Motor neuron (in vitro differentiated cells): Measurements from ENCODE around the gene GCSH. TPM values are rescaled to one million over a fixed set of nuclear protein-coding genes. Genes with fewer than 3 reads are reported as not detected.

Source experiments
- ATAC-seq, 8 experiments: fragments of 200-7000 bp; cut with Tn5 transposase; replicated peaks in 6 of 8; 2 replicates each; pipeline ENCODE4 v1.8.0; 2021; ENCODE audit warnings: mild to moderate bottlenecking in 8 of 8, moderate library complexity in 8 of 8
- H3K27ac ChIP-seq, 2 donors: fragments of 250-450 bp; sonication (Bioruptor Pico); 2 replicates each; pipeline ENCODE4 v1.9.0; 2021; ENCODE audit warnings: antibody characterized with exemption in 2 of 2, mild to moderate bottlenecking in 2 of 2, moderate library complexity in 1 of 2
- H3K4me1 ChIP-seq, 2 donors: fragments of 250-450 bp; sonication (Bioruptor Pico); replicated peaks in 1 of 2; 2 replicates each; pipeline ENCODE4 v1.6.1; 2021; ENCODE audit warnings: antibody characterized with exemption in 2 of 2, mild to moderate bottlenecking in 2 of 2, moderate library complexity in 1 of 2
- H3K4me3 ChIP-seq, 5 donors: fragments of 250-450 bp; sonication (Bioruptor Pico); 2 replicates each; pipeline ENCODE4 v1.9.0; 2021; ENCODE audit warnings: antibody characterized with exemption in 5 of 5, mild to moderate bottlenecking in 5 of 5, moderate library complexity in 4 of 5
- WGBS, 10 experiments: fragments of 450-650 bp; shearing (Covaris generic); methylation state at CpG; one replicate each; pipeline ENCODE4 v1.0.0; 2022; 5-methylcytosine and 5-hydroxymethylcytosine counted together
- in situ Hi-C, 9 experiments: fragments of 400-800 bp; cut with MboI; loops; one replicate each; pipeline ENCODE4 v1.15.0; 2021; ENCODE audit warnings: low sequenced_read_pairs in 9 of 9, low pct_unique_long_range_greater_than_20kb in 2 of 9; ENCODE audit not compliant: unreplicated experiment in 9 of 9
- total RNA-seq, 8 experiments: library from RNA; unstranded; fragments of 300-600 nt; gene quantifications; 2 replicates each; pipeline versions ENCODE4 v1.2.3 to v1.2.4, GENCODE V29; 2022

The GCSH gene
- total RNA-seq, 8 experiments from 2014 or later: 43.1 to 177 (median 50.1) TPM

- 63 to 100% (median 81%) methylated on average over 1 to 9 of the region's 10 CpGs; no CpG with 5 or more reads in 1 of the 10 experiments for WGBS, 10 experiments
- no peak for ATAC-seq
- peaks cover 0 to 7% of the 10 kb centered on the region in 2 donors for H3K4me1 ChIP-seq
- no peak overlapping the region for H3K27ac ChIP-seq
- H3K4me3 ChIP-seq: no peak overlapping the region
- in situ Hi-C loops: no loop called here
Measured at GRCh38 chr16:81061871-81062608, 34.2 kb downstream of the GCSH start.

- no peak overlapping the region for H3K27ac ChIP-seq
- peaks cover 0 to under 1% of the 10 kb centered on the region in 2 donors for H3K4me1 ChIP-seq
- WGBS, 10 experiments: 80 to 100% (median 84%) methylated on average over 1 to 10 of the region's 10 CpGs; no CpG with 5 or more reads in 4 of the 10 experiments
- no peak overlapping the region for H3K4me3 ChIP-seq
- no peak for ATAC-seq
- in situ Hi-C loops: no loop called here
Measured at GRCh38 chr16:81061307-81061640, 34.9 kb downstream of the GCSH start.

GRCh38 chr16:81060576-81061306, 35.5 kb downstream of the GCSH start:
- no peak overlapping the region for H3K27ac ChIP-seq
- in situ Hi-C loops: no loop called here
- H3K4me3 ChIP-seq: no peak overlapping the region
- H3K4me1 ChIP-seq: no peaks in the 10 kb centered on the region
- 39 to 100% (median 76%) methylated on average over 1 to 6 of the region's 14 CpGs; no CpG with 5 or more reads in 4 of the 10 experiments for WGBS, 10 experiments
- ATAC-seq: peak in 2 of 8 experiments; percentile 23 to 33

GRCh38 chr16:81053761-81054160, 42.4 kb downstream of the GCSH start:
- H3K27ac ChIP-seq: no peak overlapping the region
- H3K4me1 ChIP-seq: no peaks in the 10 kb centered on the region
- in situ Hi-C loops: no loop called here
- ATAC-seq: no peak
- 50 to 94% (median 78%) methylated on average over 2 to 11 of the region's 11 CpGs for WGBS, 10 experiments
- no peak overlapping the region for H3K4me3 ChIP-seq

GRCh38 chr16:81042821-81043220, 53.4 kb downstream of the GCSH start:
- Histone ChIP-seq H3K27ac (no peak overlapping the region), H3K4me1 (no peaks in the 10 kb centered on the region), H3K4me3 (no peak overlapping the region)
- ATAC-seq: no peak
- in situ Hi-C loops: no loop called here
- WGBS, 10 experiments: 71 to 100% (median 96%) methylated on average over 1 to 2 of the region's 2 CpGs; no CpG with 5 or more reads in 2 of the 10 experiments

GRCh38 chr16:81041696-81042095, 54.5 kb downstream of the GCSH start:
- ATAC-seq: no peak
- Histone ChIP-seq H3K4me3 (no peak overlapping the region), H3K27ac (no peak overlapping the region), H3K4me1 (peaks cover 6 to 8% of the 10 kb centered on the region in 2 donors)
- WGBS, 10 experiments: 81 to 100% (median 93%) methylated on average over 1 to 4 of the region's 4 CpGs; no CpG with 5 or more reads in 4 of the 10 experiments
- in situ Hi-C loops: no loop called here

- in situ Hi-C loops: no loop called here
- no peak for ATAC-seq
- H3K4me3 ChIP-seq: no peak overlapping the region
- peaks cover 6 to 8% of the 10 kb centered on the region in 2 donors for H3K4me1 ChIP-seq
- no peak overlapping the region for H3K27ac ChIP-seq
- WGBS, 10 experiments: 67 to 95% (median 84%) methylated on average over 3 to 5 of the region's 5 CpGs
Measured at GRCh38 chr16:81040842-81041241, 55.4 kb downstream of the GCSH start.

- H3K4me1 ChIP-seq: peaks cover 6 to 8% of the 10 kb centered on the region in 2 donors
- in situ Hi-C loops: no loop called here
- 88 to 100% (median 100%) methylated on average over 1 to 2 of the region's 2 CpGs; no CpG with 5 or more reads in 1 of the 10 experiments for WGBS, 10 experiments
- peak in 2 of 8 experiments; percentile 3 to 16 for ATAC-seq
- H3K27ac ChIP-seq: no peak overlapping the region
- H3K4me3 ChIP-seq: no peak overlapping the region
Measured at GRCh38 chr16:81040131-81040530, 56.1 kb downstream of the GCSH start.

- in situ Hi-C loops: no loop called here
- Histone ChIP-seq H3K27ac (peak overlapping the region; percentile 71 to 89), H3K4me3 (peak overlapping the region; percentile 64 to 98 (median 74)), H3K4me1 (peaks cover 6 to 14% of the 10 kb centered on the region in 2 donors)
- ATAC-seq: peak in 3 of 8 experiments; percentile 1 to 31 (median 16)
- WGBS, 10 experiments: 0 to 50% (median 7%) methylated on average over 2 to 8 of the region's 10 CpGs; no CpG with 5 or more reads in 1 of the 10 experiments
Measured at GRCh38 chr16:81036751-81037350, 59.3 kb downstream of the GCSH start.

GRCh38 chr16:81035975-81036750, 60.0 kb downstream of the GCSH start:
- ATAC-seq: peak; percentile 53 to 81 (median 70)
- in situ Hi-C loops: no loop called here
- 0 to 2% (median 0%) methylated on average over 1 to 17 of the region's 80 CpGs; no CpG with 5 or more reads in 3 of the 10 experiments for WGBS, 10 experiments

GRCh38 chr16:81035398-81035974, 60.7 kb downstream of the GCSH start, which contains the start of gene ATMIN:
TSS of gene ATMIN (plus strand) at chr16:81035842. CDS start at chr16:81035871, 29 bp downstream.
- Histone ChIP-seq H3K27ac (peak within 1 kb of the TSS; percentile 71 to 89), H3K4me1 (peaks cover 6 to 15% of the 10 kb centered on the region in 2 donors), H3K4me3 (peak within 1 kb of the TSS; percentile 64 to 98 (median 74))
- in situ Hi-C loops: no loop called here
- whole genome bisulfite sequencing, 10 experiments: 16 to 71% (median 39%) methylated on average over 2 to 11 of the region's 54 CpGs; no CpG with 5 or more reads in 3 of the 10 experiments
- ATAC-seq: peak; percentile 77 to 97 (median 94)

More at GRCh38 chr16:81035975-81036750, 60.0 kb downstream of the GCSH start:
- Histone ChIP-seq H3K4me3 (peak overlapping the region; percentile 64 to 98 (median 74)), H3K27ac (peak overlapping the region; percentile 71 to 89), H3K4me1 (peaks cover 6 to 15% of the 10 kb centered on the region in 2 donors)
